ENCODE measurements around the gene TYROBP.
"Not testable (repeated sequence)": the region's sequence is repeated elsewhere in the genome, so short reads cannot be mapped to it uniquely, and the experiment has no call there.

The TYROBP gene

DNA sequence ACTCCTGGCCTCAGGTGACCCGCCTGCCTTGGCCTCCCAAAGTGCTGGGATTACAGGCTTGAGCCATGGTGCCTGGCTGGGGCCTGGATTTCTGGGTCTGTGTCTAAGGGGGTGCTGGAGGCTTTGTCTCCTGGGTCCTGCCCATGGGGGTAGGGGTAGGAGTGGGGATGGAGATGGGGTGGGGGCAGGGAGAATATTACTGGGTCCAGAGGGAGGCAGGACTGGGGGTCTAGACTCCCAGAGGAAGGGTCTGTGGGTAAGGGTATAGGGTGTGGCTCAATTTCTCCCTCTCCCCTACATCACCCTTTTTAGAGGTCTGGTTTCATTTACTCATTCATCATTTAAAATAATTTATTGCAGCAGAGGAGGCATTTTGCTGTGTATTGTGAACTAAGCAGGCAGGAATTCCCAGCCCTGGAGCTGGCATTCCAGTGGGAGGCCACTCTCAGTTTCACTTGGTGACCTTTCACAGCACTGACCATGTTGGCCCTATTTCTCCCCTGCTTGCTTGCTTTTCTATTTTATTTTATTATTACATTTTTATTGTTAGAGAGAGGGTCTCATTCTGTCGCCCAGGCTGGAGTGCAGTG, 6.9 kb downstream of the TYROBP start:
- no peak for DNase-seq (ENCODE audit: low read depth in 2 of 2)

- DNase-seq (ENCODE audit: low read depth in 2 of 2), result peak; percentile 81 to 84
These were observed 8.4 kb downstream of the TYROBP start for GRCh38 chr19:35899547-35900214.

DNA sequence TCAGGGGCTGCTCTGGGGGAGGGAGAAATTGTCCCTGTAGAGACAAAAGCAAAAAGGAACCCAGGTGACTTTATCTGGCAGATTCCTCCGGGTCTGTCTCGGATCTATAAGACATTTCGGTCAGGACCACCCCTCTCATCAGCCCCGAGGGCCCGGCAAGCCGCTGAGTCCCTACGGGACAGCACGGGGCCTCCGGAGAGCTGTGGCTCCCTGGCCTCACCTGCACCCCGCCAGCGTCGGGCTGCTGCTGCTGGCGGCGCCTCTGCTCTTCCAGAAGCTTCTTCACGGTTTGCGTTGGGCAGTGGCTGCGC, 9.6 kb downstream of the TYROBP start:
- DNase-seq (ENCODE audit: low read depth in 2 of 2), result no peak

GRCh38 chr19:35897706-35898451, 10.2 kb downstream of the TYROBP start:
- DNase-seq (ENCODE audit: low read depth in 2 of 2), result no peak

DNA sequence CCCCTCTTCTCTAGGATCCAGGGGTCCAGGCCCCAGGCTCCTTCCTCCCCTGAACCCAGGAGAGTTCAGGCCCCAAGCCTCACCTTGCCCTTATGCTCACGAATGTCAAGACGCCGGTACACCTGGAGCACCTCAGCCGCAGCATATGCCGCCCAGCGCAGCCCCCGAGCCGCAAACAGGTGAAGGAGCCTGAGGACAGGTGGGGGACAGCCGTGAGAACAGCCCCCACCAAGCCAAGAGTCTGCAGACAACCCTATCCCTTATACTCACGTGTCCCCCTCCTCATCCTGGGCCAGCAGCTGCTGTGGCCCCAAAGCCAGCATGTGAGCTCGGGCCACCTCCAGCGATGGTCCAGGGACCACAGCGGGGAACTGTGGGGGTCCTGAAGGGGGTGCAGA, 11.5 kb downstream of the TYROBP start:
- no peak for DNase-seq (ENCODE audit: low read depth in 2 of 2)

- DNase-seq (ENCODE audit: low read depth in 2 of 2), result no peak
These were observed 12.0 kb downstream of the TYROBP start for GRCh38 chr19:35895911-35896642.

DNA sequence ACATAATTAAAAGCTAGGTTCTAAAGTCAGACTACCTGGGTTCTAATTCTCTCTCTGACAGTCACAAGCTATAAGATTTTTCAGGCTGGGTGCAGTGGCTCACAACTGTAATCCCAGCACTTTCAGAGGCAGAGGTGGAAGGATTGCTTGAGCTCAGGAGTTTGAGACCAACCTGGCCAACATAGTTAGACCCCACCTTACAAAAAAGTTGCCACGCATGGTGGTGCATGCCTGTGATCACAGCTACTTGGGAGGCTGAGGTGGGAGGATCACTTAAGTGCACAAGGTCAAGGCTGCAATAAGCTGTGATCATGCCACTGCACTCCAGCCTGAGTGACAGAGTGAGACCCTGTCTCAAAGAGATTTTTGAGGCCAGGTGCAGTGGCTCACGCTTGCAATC, 13.8 kb downstream of the TYROBP start:
- DNase-seq (ENCODE audit: low read depth in 2 of 2), result no peak

DNA sequence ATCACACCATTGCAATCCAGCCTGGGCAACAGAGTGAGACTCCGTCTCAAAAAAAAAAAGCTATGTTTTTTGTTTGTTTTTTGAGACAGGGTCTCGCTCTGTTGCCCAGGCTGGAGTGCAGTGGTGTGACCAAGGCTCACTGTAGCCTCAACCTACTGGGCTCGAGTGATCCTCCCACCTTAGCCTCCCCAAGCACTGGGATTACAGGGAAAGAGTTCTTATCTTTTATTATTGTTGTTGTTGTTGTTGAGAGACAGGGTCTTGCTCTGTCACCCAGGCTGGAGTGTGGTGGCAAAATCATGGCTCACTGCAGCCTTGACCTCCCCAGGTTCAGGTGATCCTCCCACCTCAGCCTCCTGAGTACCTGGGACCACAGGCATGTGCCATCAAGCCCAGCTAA, 16.3 kb downstream of the TYROBP start:
- not testable (repeated sequence) for DNase-seq (ENCODE audit: low read depth in 2 of 2)

DNA sequence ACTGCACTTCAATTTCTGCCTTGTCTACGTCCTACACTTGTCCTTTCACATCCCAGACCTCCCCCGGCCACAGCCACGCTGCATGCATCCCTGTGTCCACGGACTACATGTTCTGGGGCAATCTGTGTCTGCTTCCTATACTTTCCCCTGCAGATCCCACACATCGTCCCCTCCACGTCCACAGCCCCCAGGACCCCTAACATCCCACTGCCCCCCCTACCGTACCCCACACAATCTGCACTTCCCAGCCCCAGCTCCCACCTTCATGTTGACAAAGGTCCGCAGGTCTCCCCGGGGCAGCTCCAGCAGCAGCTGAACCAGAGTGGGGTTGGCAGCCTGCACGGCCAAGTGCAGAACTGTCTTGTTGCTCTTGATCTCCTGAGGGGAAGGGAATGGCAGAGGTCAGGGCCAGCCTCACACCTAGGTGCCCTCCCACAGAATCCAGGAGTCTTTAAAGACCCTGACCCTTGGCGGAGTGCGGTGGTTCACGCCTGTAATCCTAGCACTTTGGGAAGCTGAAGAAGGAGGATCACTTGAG, 17.9 kb downstream of the TYROBP start:
- DNase-seq (ENCODE audit: low read depth in 2 of 2), result no peak

- no peak for DNase-seq (ENCODE audit: low read depth in 2 of 2)
These were observed 18.6 kb downstream of the TYROBP start for GRCh38 chr19:35889370-35890112.

GRCh38 chr19:35888398-35888797, 19.7 kb downstream of the TYROBP start:
- no peak for DNase-seq (ENCODE audit: low read depth in 2 of 2)

DNA sequence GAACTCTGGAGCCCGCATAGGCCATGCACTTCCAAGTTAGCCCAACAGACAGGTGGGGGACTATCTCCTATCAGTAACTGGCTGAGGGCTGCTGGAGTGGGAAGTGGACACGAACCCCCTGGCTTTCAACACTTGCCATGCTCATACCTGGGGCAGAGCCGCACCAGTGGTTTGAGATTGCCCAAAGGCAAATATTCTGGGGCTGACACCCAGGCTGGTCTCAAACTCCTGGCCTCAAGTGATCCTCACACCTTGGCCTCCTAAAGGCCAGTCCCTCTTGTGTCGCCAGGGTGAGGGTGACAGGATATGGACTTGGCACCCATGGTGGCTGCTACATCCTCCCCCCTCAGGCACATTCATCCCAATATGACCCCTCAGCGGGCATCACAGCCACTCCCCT, 20.9 kb downstream of the TYROBP start:
- no peak for DNase-seq (ENCODE audit: low read depth in 2 of 2)

DNA sequence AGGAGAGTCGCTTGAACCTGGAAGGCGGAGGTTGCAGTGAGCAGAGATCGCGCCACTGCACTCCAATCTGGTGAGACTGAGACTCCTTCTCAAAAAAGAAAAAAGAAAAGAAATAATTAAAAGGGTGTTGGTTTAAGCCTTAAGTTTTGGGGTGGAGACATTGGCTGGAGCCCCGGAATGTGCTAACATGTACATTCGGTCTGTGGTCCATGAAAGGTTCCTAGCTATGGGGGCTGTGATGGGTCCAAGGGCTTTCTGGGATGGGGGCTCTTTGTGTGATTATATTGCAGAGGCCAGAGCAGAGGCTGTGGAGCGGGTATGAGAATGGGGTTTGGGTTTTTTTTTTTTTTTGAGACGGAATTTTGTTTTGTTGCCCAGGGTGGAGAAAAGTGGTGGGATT, 22.2 kb downstream of the TYROBP start:
- no peak for DNase-seq (ENCODE audit: low read depth in 2 of 2)

- no peak for DNase-seq (ENCODE audit: low read depth in 2 of 2)
These were observed 22.8 kb downstream of the TYROBP start for GRCh38 chr19:35885225-35885738.

DNA sequence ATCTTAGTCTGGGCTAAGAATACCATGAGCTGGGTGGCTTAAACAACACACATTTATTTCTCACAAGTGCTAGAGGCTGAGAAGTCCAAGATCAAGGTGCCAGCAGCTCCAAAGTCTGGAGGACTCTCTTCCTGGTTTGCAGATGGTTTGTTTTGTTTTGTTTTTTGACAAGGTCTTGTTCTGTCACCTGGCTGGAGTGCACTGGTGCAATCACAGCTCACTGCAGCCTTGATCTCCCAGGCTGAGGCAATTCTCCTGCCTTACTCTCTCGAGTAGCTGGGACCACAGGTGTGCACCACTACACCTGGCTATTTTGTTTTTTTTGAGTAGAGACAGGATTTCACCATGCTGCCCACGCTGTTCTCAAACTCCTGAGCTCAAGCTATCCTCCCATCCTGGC, 24.2 kb downstream of the TYROBP start:
- no peak for DNase-seq (ENCODE audit: low read depth in 2 of 2)

DNA sequence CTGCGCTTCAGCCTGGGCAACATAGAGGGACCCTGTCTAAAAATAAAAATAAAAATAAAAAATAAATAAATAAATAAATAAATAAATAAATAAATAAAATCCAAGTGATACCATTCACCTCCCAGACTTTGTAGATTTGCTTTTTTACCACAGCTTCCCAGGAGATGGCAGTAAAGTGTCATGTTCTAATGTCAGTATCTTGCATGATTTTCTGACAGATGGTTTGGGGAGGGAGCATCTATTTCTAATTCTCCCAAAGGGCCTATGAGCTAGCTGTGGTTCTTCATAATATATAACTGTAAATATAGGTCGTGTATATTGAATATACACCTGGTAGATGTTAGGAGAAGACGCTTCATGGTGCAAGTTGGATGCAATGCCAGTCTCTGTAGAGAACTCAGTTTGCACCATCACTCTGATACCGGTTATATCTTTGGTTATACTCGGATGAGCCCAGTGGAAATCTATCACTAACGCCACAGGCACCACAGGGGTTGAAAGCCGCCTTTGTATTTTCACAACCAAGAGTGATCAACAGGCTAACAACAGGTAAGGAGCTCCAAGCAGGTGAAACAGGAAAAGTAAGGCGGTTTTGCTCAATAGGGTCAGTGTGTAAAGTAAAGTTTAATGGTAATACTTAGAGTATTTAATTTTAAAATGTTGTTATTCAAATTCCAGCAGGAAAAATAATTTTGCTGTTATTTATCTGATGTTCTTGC, 25.8 kb downstream of the TYROBP start:
- DNase-seq (ENCODE audit: low read depth in 2 of 2), result no peak

- peak; percentile 75 to 78 for DNase-seq (ENCODE audit: low read depth in 2 of 2)
These were observed 28.3 kb downstream of the TYROBP start for GRCh38 chr19:35879770-35880317.

DNA sequence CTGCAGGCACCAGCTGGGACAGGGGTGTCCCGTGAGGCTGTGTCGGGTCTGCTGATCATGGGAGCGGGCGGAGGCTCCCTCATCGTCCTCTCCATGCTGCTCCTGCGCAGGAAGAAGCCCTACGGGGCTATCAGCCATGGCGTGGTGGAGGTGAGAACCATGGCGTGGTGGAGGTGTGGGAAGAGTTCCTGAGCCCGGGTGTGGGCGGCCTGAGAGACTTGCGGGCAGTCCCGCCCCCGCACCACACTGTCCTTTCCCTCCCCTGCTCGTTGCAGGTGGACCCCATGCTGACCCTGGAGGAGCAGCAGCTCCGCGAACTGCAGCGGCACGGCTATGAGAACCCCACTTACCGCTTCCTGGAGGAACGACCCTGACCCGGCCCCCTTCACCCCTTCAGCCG, 29.0 kb downstream of the TYROBP start:
- no peak for DNase-seq (ENCODE audit: low read depth in 2 of 2)

- DNase-seq (ENCODE audit: low read depth in 2 of 2), result no peak
These were observed 33.6 kb downstream of the TYROBP start for GRCh38 chr19:35874392-35874930.

GRCh38 chr19:35872180-35872579, 35.9 kb downstream of the TYROBP start:
- no peak for DNase-seq (ENCODE audit: low read depth in 2 of 2)
